ENCODE results near the gene SPOCK3.
"Not testable (repeated sequence)": the region's sequence is repeated elsewhere in the genome, so short reads cannot be mapped to it uniquely, and the experiment has no call there.

Gene SPOCK3

DNA sequence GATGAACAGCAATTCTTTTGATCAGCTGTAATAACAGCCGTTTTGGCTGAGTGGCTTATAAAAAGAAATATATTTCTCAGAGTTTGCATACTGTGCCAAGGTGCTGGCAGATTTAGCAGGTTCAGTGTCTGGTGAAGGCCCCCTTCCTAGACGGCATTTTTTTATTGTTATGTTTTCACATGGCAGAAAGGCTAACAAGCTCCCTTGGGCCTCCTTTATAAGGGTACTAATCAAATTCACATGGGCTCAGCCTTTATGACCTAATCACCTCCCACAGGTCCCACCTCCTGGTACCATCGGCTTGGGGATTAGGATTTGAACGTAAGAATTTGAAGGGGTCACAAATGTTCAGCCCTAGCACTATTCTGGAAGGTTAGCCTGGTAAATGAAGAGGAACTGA lies 431.9 kb downstream of the SPOCK3 start:
- no peak for DNase-seq

- DNase-seq: no peak
Measured at GRCh38 chr4:166798126-166798525, 436.2 kb downstream of the SPOCK3 start.

DNA sequence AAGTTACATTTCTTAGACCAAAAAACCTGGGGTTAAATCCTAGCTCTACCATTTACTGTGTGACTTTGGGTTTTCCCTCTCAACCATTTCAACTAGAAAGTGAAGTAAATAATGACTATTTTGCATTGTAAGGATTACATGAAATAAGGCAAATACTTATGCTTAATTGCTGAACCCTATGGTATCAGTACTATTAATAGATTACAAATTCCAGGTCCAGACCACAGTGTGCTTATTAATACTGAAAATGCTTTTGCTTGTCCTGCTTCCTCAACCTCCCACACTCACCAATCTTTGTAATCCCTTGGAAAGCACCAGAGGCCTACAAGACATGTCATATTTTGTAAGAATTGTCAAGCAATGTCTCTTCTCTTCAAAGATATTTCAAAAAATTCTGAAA lies 456.5 kb downstream of the SPOCK3 start:
- DNase-seq: no peak

GRCh38 chr4:166763018-166763417 lies 471.3 kb downstream of the SPOCK3 start:
- DNase-seq: no peak

DNA sequence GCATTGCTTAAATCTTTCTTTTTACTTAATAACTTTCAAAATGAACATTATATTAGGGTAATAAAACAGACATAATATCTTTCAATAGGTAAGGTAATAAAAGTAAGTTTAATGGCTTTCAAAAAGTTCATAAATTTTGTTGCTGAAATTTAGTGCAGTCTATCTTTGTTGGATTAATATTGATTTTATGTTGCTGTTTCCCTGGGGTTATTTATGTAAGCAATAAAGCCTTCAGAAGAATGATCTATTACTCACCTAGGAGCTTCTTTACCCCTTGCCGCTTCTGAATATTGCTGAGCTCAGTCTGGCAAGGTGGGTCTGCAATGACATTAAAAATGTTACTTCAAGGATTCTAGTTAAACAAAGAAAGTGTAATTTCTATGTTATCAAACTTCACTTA lies 492.6 kb downstream of the SPOCK3 start:
- no peak for DNase-seq

GRCh38 chr4:166739215-166739614 lies 495.1 kb downstream of the SPOCK3 start:
- DNase-seq: not testable (repeated sequence)

DNA sequence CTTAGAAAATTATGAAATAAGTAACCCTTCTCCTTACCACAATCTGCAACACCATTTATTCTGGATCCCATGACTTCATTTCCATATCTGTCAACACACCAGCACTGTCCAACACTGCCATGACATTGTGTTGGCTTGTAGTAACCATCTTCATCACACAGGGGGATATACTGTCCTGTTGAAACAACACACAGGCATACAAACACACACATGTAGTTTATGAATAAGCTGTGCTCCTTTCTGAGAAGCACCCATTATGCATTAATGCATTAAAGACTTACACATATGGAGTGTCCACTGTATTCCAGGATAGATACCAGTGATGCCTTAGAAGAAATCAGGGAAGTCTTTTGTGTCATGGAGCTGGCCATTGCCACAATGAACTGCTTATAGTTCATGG lies 496.9 kb downstream of the SPOCK3 start:
- DNase-seq: no peak

DNA sequence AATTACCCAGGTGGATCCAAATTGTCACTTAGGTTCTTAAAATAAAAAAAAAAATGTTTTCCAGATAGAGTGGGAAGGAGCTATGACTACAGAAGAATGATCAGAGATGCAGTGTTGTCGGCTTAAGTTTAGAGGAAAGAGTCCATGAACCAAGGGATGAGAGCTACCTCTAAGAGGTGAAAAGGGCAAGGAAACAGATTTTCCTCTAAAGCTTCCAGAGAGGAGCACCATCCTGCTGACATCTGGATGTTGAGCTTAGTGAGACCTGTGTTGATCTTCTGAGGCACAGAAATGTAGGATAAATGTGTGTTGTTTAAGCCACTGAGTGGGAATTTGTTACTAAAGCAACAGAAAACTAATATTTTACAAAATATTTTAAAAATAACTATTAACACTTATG lies 498.7 kb downstream of the SPOCK3 start:
- no peak for DNase-seq

DNA sequence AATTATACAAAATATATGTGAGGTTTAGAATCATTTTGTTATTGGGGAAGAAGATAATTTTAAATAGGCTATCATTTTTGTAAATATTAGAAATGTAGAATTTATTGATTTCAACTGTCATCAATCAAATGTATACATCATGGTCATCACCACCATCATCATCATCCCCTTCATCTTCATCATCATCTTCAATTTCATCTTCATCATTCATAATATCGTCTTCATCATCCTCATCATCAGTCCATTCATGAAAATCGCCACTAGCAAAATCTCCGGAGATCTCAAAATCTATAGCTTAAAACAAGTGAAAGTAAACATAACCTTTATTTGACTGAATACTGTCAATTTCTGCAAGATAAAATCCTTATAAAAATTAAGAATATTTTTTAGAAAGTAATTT lies 499.5 kb downstream of the SPOCK3 start:
- no peak for DNase-seq

DNA sequence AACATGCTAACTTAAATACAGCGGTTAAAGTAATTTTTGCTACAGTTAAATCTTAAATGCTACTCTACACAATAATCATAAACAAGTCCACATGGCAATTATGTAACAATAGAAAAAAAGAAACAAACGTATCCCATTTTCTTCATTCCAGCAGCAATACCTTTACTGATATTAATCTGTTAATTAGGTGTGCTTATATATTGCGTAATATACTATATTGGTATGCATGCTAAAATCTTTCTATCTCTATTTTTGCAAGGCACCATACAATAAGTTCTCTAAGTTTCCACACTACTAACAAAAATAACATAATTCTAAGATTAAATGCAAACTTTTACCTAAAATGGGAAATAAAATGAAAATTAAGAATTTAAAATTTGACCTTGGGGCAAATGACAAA lies 500.6 kb downstream of the SPOCK3 start:
- DNase-seq: no peak

- DNase-seq: no peak
Measured at GRCh38 chr4:166726832-166727231, 507.5 kb downstream of the SPOCK3 start.

GRCh38 chr4:166724369-166724768 lies 509.9 kb downstream of the SPOCK3 start:
- no peak for DNase-seq

GRCh38 chr4:166723532-166724140 lies 510.7 kb downstream of the SPOCK3 start:
- DNase-seq: no peak

DNA sequence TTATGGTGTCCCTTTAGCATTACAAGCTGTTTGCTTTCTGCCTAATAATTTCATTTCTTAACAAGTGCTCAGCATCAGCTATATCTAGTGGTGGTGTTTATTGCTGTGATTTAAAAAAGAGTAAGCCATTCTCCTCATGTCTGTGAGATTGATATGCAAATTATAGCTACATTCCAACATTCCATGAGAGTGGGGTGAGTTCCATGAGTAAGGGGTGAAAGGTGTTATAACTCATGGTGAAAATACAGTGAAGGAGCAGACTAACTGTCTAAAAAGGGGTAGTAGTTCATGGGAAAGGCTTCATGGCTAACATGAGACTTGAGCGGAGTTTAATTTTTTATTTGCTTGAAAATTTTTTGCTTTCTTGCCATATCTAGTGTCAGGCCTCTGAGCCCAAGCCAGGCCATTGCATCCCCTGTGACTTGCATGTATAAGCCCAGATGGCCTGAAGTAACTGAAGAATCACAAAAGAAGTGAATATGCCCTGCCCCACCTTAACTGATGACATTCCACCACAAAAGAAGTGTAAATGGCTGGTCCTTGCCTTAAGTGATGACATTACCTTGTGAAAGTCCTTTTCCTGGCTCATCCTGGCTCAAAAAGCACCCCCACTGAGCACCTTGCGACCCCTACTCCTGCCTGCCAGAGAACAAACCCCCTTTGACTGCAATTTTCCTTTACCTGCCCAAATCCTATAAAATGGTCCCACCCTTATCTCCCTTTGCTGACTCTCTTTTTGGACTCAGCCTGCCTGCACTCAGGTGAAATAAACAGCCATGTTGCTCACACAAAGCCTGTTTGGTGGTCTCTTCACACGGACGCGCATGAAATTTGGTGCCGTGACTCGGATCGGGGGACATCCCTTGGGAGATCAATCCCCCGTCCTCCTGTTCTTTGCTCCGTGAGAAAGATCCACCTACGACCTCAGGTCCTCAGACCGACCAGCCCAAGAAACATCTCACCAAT lies 518.3 kb downstream of the SPOCK3 start:
- DNase-seq: not testable (repeated sequence)

DNA sequence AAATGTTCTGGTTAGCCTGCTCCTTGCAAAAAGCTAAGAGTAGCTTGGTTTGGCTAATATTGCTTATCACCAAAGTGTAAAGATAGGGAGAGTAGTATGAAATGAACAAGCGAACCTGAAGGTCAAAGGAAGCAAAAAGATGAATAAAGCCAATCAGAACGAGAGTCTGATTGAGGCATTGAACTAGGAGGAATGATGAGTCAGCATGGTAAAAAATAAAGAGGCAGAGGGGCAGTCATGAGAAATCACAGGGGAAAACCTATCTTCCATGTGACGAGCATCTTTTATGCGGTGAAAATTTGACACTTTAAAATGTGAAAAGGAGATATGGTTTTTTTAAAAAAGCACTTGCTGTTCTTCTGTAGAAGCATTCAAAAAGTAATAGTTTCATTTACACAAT lies 533.7 kb downstream of the SPOCK3 start:
- DNase-seq: no peak

DNA sequence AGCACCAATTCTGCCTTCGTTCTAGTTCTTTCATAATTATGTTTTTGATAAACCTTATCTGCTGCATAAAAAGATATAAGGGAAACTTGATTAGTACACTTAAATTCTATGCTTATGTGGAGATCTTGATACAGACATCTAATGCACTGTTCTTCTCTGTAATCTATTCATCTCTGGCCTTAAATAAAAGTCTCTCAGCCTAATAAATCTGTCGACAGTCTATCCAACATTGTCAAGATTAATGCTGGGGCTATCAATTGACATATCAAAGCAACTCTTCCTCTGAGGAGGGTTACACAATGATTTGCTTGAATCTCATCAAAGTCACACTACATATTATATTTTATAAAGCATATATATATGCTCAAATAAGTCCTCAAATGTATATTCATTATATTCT lies 545.5 kb downstream of the SPOCK3 start:
- no peak for DNase-seq

GRCh38 chr4:166687828-166688227 lies 546.5 kb downstream of the SPOCK3 start:
- no peak for DNase-seq

Data from right forelimb (tissue), 1 donor.